Liver (tissue), 3 donors: ENCODE results near the gene HMOX2.

Source experiments
- CTCF ChIP-seq: fragments of 150-350 bp; IDR thresholded peaks from 2 replicates; pipeline ENCODE4 v1.5.1; 2017; ENCODE audit warnings: improper control_type of control experiment, low read depth, low read length; ENCODE audit not compliant: missing input control
- EGR1 ChIP-seq, 2 donors: IDR thresholded peaks; 2 replicates each; pipeline ENCODE4 v1.6.1; 2016 to 2018; ENCODE audit warnings: antibody characterized with exemption in 2 of 2, low read depth in 2 of 2
- YY1 ChIP-seq: IDR thresholded peaks from 2 replicates; pipeline ENCODE4 v1.6.1; 2016; ENCODE audit warnings: antibody characterized with exemption, mild to moderate bottlenecking
- TF ChIP-seq, protein P1 (sequence below): IDR thresholded peaks from 2 replicates; pipeline ENCODE4 v1.6.1; 2016; ENCODE audit warnings: antibody characterized with exemption
- donor health status: healthy.
- donor health status: healthy.

DNA sequence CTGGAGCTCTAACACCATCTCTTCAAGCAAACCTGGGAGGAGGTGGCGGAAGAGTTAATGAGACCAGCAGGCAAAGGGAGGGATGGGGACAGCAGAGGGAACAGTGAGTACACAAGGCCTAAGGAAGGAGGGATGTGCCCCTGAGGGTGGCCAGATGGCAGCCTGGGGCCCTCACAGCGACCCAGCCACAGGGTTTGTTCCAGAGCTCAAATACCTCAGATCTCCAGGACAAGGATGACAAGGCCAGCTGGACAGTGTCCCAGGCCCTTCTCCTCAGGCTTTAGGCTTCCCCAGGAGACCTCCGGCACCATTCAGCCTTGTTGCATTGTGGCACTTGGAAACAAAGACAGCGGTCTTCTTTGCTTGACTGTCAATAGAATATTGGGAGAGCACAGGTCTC lies 47.5 kb downstream of the HMOX2 start:
- TF ChIP-seq CTCF (no peak), YY1 (no peak), EGR1 (IDR thresholded peaks at IDR 0.05; ENCODE audit: low read depth in 2 of 2) (no peak)
- TF ChIP-seq, protein P1, sequence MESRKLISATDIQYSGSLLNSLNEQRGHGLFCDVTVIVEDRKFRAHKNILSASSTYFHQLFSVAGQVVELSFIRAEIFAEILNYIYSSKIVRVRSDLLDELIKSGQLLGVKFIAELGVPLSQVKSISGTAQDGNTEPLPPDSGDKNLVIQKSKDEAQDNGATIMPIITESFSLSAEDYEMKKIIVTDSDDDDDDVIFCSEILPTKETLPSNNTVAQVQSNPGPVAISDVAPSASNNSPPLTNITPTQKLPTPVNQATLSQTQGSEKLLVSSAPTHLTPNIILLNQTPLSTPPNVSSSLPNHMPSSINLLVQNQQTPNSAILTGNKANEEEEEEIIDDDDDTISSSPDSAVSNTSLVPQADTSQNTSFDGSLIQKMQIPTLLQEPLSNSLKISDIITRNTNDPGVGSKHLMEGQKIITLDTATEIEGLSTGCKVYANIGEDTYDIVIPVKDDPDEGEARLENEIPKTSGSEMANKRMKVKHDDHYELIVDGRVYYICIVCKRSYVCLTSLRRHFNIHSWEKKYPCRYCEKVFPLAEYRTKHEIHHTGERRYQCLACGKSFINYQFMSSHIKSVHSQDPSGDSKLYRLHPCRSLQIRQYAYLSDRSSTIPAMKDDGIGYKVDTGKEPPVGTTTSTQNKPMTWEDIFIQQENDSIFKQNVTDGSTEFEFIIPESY = no peak
